GM18505 (cell line): Measurements from ENCODE around the gene OGFOD1.
"Not testable (repeated sequence)": the region's sequence is repeated elsewhere in the genome, so short reads cannot be mapped to it uniquely, and the experiment has no call there.

ENCODE experiments used
- ATAC-seq: cut with Tn5 transposase; IDR thresholded peaks from one replicate; pipeline ENCODE4 v1.9.1; 2021; ENCODE audit not compliant: unreplicated experiment
- POLR2A ChIP-seq: IDR thresholded peaks from 4 replicates; pipeline ENCODE4 v1.6.1; 2011; ENCODE audit warnings: borderline replicate concordance; ENCODE audit not compliant: insufficient read depth, insufficient read length; ENCODE audit errors: extremely low read depth

The OGFOD1 gene

DNA sequence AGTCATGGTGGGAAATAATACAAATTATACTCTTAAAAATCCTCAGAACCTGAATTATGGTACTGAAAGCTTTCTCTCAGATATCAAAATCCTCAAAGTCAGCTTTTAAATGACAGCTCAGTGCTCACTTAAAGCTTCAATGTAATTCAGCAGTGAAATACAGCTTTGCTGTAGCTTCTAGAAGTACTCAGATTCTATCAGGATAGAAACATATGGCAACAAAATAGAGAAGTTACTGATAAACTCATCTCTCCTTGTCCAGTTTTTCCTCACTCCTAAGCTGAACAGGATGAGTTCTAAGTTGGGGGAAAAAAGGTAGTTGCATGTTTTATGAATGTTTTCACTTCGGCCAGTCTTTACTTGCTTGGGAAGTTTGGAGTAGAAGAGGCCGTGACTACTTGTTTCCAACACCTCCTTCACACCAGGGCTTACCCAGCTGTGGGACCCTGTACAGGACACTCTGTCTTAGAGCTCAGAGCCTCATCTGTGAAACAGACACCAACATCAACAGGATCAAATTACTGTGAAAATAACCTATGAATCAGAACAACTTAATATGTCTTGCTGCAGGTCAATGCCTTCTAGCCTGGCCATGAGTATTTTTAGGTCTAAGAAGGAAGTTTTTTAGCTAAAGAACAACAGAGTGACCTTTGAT, 30.2 kb downstream of the OGFOD1 start:
- no peak for TF ChIP-seq POLR2A
- ATAC-seq = no peak

- no peak for ATAC-seq
- TF ChIP-seq POLR2A = no peak
Measured at GRCh38 chr16:56482683-56483236, 31.4 kb downstream of the OGFOD1 start.

DNA sequence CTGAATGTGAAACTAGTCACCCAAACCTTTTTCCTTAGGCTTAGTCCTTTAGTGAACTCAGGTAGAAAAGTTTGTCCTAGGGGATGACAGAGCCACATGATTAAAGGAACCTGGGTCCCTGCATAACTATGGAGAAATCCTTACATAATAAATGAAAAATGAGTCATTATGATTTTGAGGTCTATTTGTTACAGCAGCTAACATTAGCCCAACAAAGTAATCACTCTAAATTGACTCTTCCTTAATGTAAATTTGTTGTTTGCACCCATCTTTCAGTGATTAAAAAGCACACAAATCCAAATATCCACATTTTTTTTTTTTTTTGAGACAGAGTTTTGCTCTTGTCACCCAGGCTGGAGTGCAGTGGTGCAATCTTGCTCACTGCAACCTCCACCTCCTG, 32.0 kb downstream of the OGFOD1 start:
- no peak for ATAC-seq
- no peak for TF ChIP-seq POLR2A

- TF ChIP-seq POLR2A = no peak
- ATAC-seq = no peak
Measured at GRCh38 chr16:56488035-56488434, 36.7 kb downstream of the OGFOD1 start.

GRCh38 chr16:56488868-56489267, 37.5 kb downstream of the OGFOD1 start:
- not testable (repeated sequence) for ATAC-seq

DNA sequence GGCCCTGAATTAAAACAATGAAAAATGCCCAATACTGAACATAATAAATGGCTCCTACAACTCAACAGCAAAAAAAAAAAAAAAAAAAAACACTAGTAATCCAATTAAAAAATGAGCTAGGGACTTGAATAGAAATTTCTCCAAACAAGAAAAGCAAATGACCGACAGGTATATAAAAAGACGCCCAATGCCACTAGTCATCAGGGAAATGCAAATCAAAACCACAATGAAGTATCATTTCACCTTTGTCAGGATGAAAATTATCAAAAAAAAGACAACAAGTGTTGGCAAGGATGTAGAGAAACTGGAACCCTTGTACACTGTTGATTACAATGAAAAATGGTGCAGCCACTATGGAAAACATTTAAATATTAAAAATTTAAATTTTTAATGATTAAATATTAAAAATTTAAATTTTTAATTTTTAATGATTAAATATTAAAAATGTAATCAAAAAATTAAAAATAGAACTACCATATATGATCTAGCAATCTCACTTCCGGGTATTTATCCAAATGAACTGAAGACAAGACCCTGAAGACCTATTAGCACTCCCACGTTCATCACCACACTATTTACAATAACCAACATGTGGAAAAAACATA, 40.4 kb downstream of the OGFOD1 start:
- ATAC-seq = no peak
- no peak for TF ChIP-seq POLR2A

DNA sequence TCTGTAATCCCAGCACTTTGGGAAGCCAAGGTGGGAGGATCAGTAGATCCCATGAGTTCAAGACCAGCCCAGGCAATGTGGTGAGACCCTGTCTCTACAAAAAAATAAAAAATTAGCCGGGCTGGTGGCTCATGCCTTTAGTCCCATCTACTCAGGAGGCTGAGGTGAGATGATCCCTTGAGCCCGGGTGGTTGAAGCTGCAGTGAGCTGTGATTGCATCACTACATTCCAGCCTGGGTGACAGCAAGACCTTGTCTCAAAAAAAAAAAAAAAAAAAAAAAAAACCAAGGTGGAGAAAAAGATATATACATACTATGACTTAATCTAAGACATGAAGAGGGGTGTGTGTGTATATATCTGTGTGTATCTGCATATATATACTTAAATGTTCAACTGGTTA, 41.8 kb downstream of the OGFOD1 start:
- no peak for ATAC-seq
- no peak for TF ChIP-seq POLR2A

GRCh38 chr16:56493815-56494214, 42.5 kb downstream of the OGFOD1 start:
- no peak for TF ChIP-seq POLR2A
- no peak for ATAC-seq

GRCh38 chr16:56505181-56505580, 53.8 kb downstream of the OGFOD1 start:
- ATAC-seq = no peak
- no peak for TF ChIP-seq POLR2A

GRCh38 chr16:56506941-56507340, 55.6 kb downstream of the OGFOD1 start:
- no peak for TF ChIP-seq POLR2A
- no peak for ATAC-seq

GRCh38 chr16:56510544-56510943, 59.2 kb downstream of the OGFOD1 start:
- ATAC-seq = no peak

GRCh38 chr16:56512025-56512424, 60.7 kb downstream of the OGFOD1 start:
- ATAC-seq = no peak
- no peak for TF ChIP-seq POLR2A

More at GRCh38 chr16:56510544-56510943, 59.2 kb downstream of the OGFOD1 start:
- no peak for TF ChIP-seq POLR2A

- no peak for ATAC-seq
- TF ChIP-seq POLR2A = no peak
Measured at GRCh38 chr16:56513091-56513490, 61.7 kb downstream of the OGFOD1 start.

- ATAC-seq = no peak
Measured at GRCh38 chr16:56513972-56514371, 62.6 kb downstream of the OGFOD1 start.

More at GRCh38 chr16:56513972-56514371, 62.6 kb downstream of the OGFOD1 start:
- TF ChIP-seq POLR2A = no peak
